SK-N-SH treated with all-trans-retinoic acid at 6 μM for 48 hours (cell line): ENCODE measurements around the gene KLHL18.
"Not testable (repeated sequence)": the region's sequence is repeated elsewhere in the genome, so short reads cannot be mapped to it uniquely, and the experiment has no call there.

ENCODE experiments used
- ATAC-seq: fragments of 200-7000 bp; cut with Tn5 transposase; 3 replicates; pipeline ENCODE4 v1.9.1; 2020; ENCODE audit warnings: mild to moderate bottlenecking, moderate library complexity
- BACH2 ChIP-seq: fragments of 250-450 bp; sonication (Bioruptor Pico); IDR thresholded peaks from 2 replicates; pipeline ENCODE4 v1.9.0; 2021; ENCODE audit warnings: mild to moderate bottlenecking, borderline replicate concordance
- CREB5 ChIP-seq: fragments of 250-450 bp; sonication (Bioruptor Pico); IDR thresholded peaks from 2 replicates; pipeline ENCODE4 v1.5.1; 2020; ENCODE audit warnings: low read depth, mild to moderate bottlenecking, moderate library complexity
- CSDC2 ChIP-seq: fragments of 250-450 bp; sonication (Bioruptor Pico); IDR thresholded peaks from 2 replicates; pipeline ENCODE4 v1.5.0; 2020; ENCODE audit warnings: mild to moderate bottlenecking, moderate library complexity
- CSRNP3 ChIP-seq: fragments of 250-450 bp; sonication (Bioruptor Pico); IDR thresholded peaks from 2 replicates; pipeline ENCODE4 v1.5.1; 2021; ENCODE audit warnings: mild to moderate bottlenecking, moderate library complexity
- ESRRG ChIP-seq: fragments of 250-450 bp; sonication (Bioruptor Pico); IDR thresholded peaks from 2 replicates; pipeline ENCODE4 v1.6.1; 2021; ENCODE audit warnings: mild to moderate bottlenecking
- GLIS3 ChIP-seq: fragments of 250-450 bp; sonication (Bioruptor Pico); IDR thresholded peaks from 2 replicates; pipeline ENCODE4 v1.5.0; 2020; ENCODE audit warnings: mild to moderate bottlenecking, moderate library complexity
- ISL1 ChIP-seq: fragments of 250-450 bp; sonication (Bioruptor Pico); IDR thresholded peaks from 2 replicates; pipeline ENCODE4 v2.1.2; 2022; ENCODE audit warnings: mild to moderate bottlenecking, moderate library complexity
- OSR1 ChIP-seq: fragments of 250-450 bp; sonication (Bioruptor Pico); IDR thresholded peaks from 2 replicates; pipeline ENCODE4 v1.8.0; 2022; ENCODE audit warnings: moderate library complexity, mild to moderate bottlenecking, inconsistent platforms
- PATZ1 ChIP-seq: fragments of 250-450 bp; sonication (Bioruptor Pico); IDR thresholded peaks from 2 replicates; pipeline ENCODE4 v1.8.0; 2020; ENCODE audit warnings: mild to moderate bottlenecking, moderate library complexity, borderline replicate concordance
- PPARA ChIP-seq: fragments of 250-450 bp; sonication (Bioruptor Pico); IDR thresholded peaks from 2 replicates; pipeline ENCODE4 v1.5.0; 2020; ENCODE audit warnings: mild to moderate bottlenecking, borderline replicate concordance
- RARB ChIP-seq: fragments of 250-450 bp; sonication (Bioruptor Pico); IDR thresholded peaks from 2 replicates; pipeline ENCODE4 v1.8.0; 2021; ENCODE audit warnings: mild to moderate bottlenecking, moderate library complexity
- TCF4 ChIP-seq: fragments of 250-450 bp; sonication (Bioruptor Pico); IDR thresholded peaks from 2 replicates; pipeline ENCODE4 v1.8.0; 2021; ENCODE audit warnings: mild to moderate bottlenecking, moderate library complexity, borderline replicate concordance
- TOX ChIP-seq: fragments of 250-450 bp; sonication (Bioruptor Pico); IDR thresholded peaks from 2 replicates; pipeline ENCODE4 v1.8.0; 2021; ENCODE audit warnings: mild to moderate bottlenecking, moderate library complexity, borderline replicate concordance
- TSHZ2 ChIP-seq: fragments of 250-450 bp; sonication (Bioruptor Pico); IDR thresholded peaks from 2 replicates; pipeline ENCODE4 v1.5.0; 2020; ENCODE audit warnings: mild to moderate bottlenecking, moderate library complexity
- ZC3H10 ChIP-seq: fragments of 250-450 bp; sonication (Bioruptor Pico); IDR thresholded peaks from 2 replicates; pipeline ENCODE4 v1.5.1; 2021; ENCODE audit warnings: mild to moderate bottlenecking, moderate library complexity
- ZFP3 ChIP-seq: fragments of 250-450 bp; sonication (Bioruptor Pico); IDR thresholded peaks from 2 replicates; pipeline ENCODE4 v1.5.0; 2020; ENCODE audit warnings: mild to moderate bottlenecking, moderate library complexity
- ZFP30 ChIP-seq: fragments of 450-650 bp; formaldehyde crosslinking; IDR thresholded peaks from 2 replicates; pipeline ENCODE4 v1.5.0; 2022; ENCODE audit warnings: mild to moderate bottlenecking, moderate library complexity
- ZNF565 ChIP-seq: fragments of 450-650 bp; formaldehyde crosslinking; conservative IDR thresholded peaks from 2 replicates; pipeline ENCODE4 v1.5.0; 2020; ENCODE audit warnings: low read depth, mild to moderate bottlenecking, moderate library complexity
- ZNF70 ChIP-seq: fragments of 450-650 bp; formaldehyde crosslinking; IDR thresholded peaks from 2 replicates; pipeline ENCODE4 v1.5.0; 2020; ENCODE audit warnings: mild to moderate bottlenecking, moderate library complexity
- ZNF8 ChIP-seq: fragments of 450-650 bp; formaldehyde crosslinking; IDR thresholded peaks from 2 replicates; pipeline ENCODE4 v1.5.0; 2020; ENCODE audit warnings: mild to moderate bottlenecking, moderate library complexity

The KLHL18 gene

GRCh38 chr3:47367631-47368030 is 84.9 kb downstream of the KLHL18 start:
- no peak for ATAC-seq
- TF ChIP-seq ESRRG (no peak), CSRNP3 (no peak), PPARA (no peak), ZFP30 (CRISPR knock-in tag) (no peak), TCF4 (CRISPR knock-in tag) (no peak), TOX (CRISPR knock-in tag) (no peak), OSR1 (CRISPR knock-in tag) (no peak), ZNF70 (CRISPR knock-in tag) (no peak), CREB5 (CRISPR knock-in tag) (no peak), GLIS3 (CRISPR knock-in tag) (no peak), ZNF8 (CRISPR knock-in tag) (no peak), ISL1 (CRISPR knock-in tag) (no peak), ZNF565 (CRISPR knock-in tag) (no peak), RARB (no peak), CSDC2 (CRISPR knock-in tag) (no peak), ZFP3 (no peak)

GRCh38 chr3:47370020-47370419 is 87.3 kb downstream of the KLHL18 start:
- not testable (repeated sequence) for ATAC-seq

- ATAC-seq, result peak; percentile 69
- TF ChIP-seq TSHZ2 (CRISPR knock-in tag) (no peak), PPARA (no peak), TOX (CRISPR knock-in tag) (no peak), ZFP30 (CRISPR knock-in tag) (no peak)
These were observed 88.3 kb downstream of the KLHL18 start for GRCh38 chr3:47370887-47371697.

GRCh38 chr3:47374587-47374986 is 91.8 kb downstream of the KLHL18 start:
- no peak for TF ChIP-seq ZNF8 (CRISPR knock-in tag)
- no peak for TF ChIP-seq ISL1 (CRISPR knock-in tag)
- TF ChIP-seq ZNF565 (CRISPR knock-in tag), result no peak
- TF ChIP-seq ZC3H10 (CRISPR knock-in tag), result no peak
- TF ChIP-seq CSRNP3, result no peak
- no peak for TF ChIP-seq TOX (CRISPR knock-in tag)
- no peak for TF ChIP-seq PATZ1 (CRISPR knock-in tag)
- no peak for TF ChIP-seq CREB5 (CRISPR knock-in tag)
- no peak for TF ChIP-seq BACH2 (CRISPR knock-in tag)
- no peak for ATAC-seq
